CD4-positive, alpha-beta T cell treated with Interleukin-17A for 1 hour (primary cell): Measurements from ENCODE around the gene CCDC27.

Source experiments
- DNase-seq: peaks from one replicate; pipeline ENCODE4 v3.0.0-alpha.2; 2020

The CCDC27 gene

GRCh38 chr1:3761296-3762010 lies 9.2 kb downstream of the CCDC27 start:
- no peak for DNase-seq

GRCh38 chr1:3762151-3762872 lies 10.1 kb downstream of the CCDC27 start:
- DNase-seq: no peak

- no peak for DNase-seq
Measured at GRCh38 chr1:3762873-3763228, 10.6 kb downstream of the CCDC27 start.

GRCh38 chr1:3763351-3764125 lies 11.3 kb downstream of the CCDC27 start:
- no peak for DNase-seq

- no peak for DNase-seq
Measured at GRCh38 chr1:3767328-3767925, 15.2 kb downstream of the CCDC27 start.

GRCh38 chr1:3768811-3769390 lies 16.7 kb downstream of the CCDC27 start:
- no peak for DNase-seq

- no peak for DNase-seq
Measured at GRCh38 chr1:3770047-3770765, 18.0 kb downstream of the CCDC27 start.

- no peak for DNase-seq
Measured at GRCh38 chr1:3771108-3772026, 19.1 kb downstream of the CCDC27 start.

- peak; percentile 94 for DNase-seq
Measured at GRCh38 chr1:3772027-3772714, 19.9 kb downstream of the CCDC27 start.

- DNase-seq: no peak
Measured at GRCh38 chr1:3772715-3773571, 20.7 kb downstream of the CCDC27 start, which contains the start of gene SMIM1. TSS of gene SMIM1 (plus strand) at chr1:3772749. CDS start at chr1:3775374, 2,625 bp downstream.

- DNase-seq: no peak
Measured at GRCh38 chr1:3773572-3774275, 21.5 kb downstream of the CCDC27 start.

- no peak for DNase-seq
Measured at GRCh38 chr1:3774276-3774945, 22.2 kb downstream of the CCDC27 start.

- no peak for DNase-seq
Measured at GRCh38 chr1:3774946-3775489, 22.8 kb downstream of the CCDC27 start.

GRCh38 chr1:3775490-3776230 lies 23.4 kb downstream of the CCDC27 start:
- peak; percentile 59 for DNase-seq

- DNase-seq: no peak
Measured at GRCh38 chr1:3776231-3776961, 24.1 kb downstream of the CCDC27 start.

GRCh38 chr1:3777078-3777547 lies 24.9 kb downstream of the CCDC27 start:
- no peak for DNase-seq
